ENCODE data around the gene PCDHA8. TPM values are rescaled to one million over a fixed set of nuclear protein-coding genes. Genes with fewer than 3 reads are reported as not detected.
"Not testable (repeated sequence)": the region's sequence is repeated elsewhere in the genome, so short reads cannot be mapped to it uniquely, and the experiment has no call there.

Gene PCDHA8
- total RNA-seq, 4 donors from 2014 or later = 0.79 to 1.2 TPM; not detected in 2

DNA sequence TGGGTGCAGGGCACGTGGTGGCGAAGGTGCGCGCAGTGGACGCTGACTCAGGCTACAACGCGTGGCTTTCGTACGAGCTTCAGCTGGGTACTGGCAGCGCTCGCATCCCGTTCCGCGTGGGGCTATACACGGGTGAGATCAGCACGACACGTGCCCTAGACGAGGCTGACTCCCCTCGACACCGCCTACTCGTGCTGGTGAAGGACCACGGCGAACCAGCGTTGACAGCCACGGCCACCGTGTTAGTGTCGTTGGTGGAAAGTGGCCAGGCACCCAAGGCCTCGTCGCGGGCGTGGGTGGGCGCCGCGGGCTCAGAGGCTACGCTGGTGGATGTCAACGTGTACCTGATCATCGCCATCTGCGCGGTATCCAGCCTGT is 44.3 kb upstream of the PCDHA8 start:
- no peak for TF ChIP-seq EP300 (IDR thresholded peaks at IDR 0.05; ENCODE audit: low read depth)
- TF ChIP-seq CTCF (IDR thresholded peaks at IDR 0.05) = no peak
- TF ChIP-seq POLR2AphosphoS5 (IDR thresholded peaks at IDR 0.05) = no peak
- TF ChIP-seq POLR2A (IDR thresholded peaks at IDR 0.05) = no peak
- in situ Hi-C loops (cut with MboI; ENCODE audit: low pct_ligation_motif_present in 1 of 4, low pct_unique_long_range_greater_than_20kb in 1 of 4, low sequenced_read_pairs in 3 of 4) = no loop called here
- intact Hi-C loops (cut with DNase I; ENCODE audit: low total_unique reads) = no loop called here
- Histone ChIP-seq H3K4me1 (no peaks in the 10 kb centered on the region), H3K9me3 (peaks cover 15 to 42% of the 10 kb centered on the region in 2 donors), H3K27ac (no peak overlapping the region), H3K4me3 (no peak overlapping the region), H3K27me3 (peaks cover 24% of the 10 kb centered on the region), H3K36me3 (no peaks in the 10 kb centered on the region)
- no peak for DNase-seq
- 89% methylated on average over 29 of the region's 39 CpGs; no CpG with 5 or more reads in 1 of the 2 donors for WGBS, 2 donors (ENCODE audit: low coverage in 1 of 2)

- TF ChIP-seq EP300 (IDR thresholded peaks at IDR 0.05; ENCODE audit: low read depth) (no peak), CTCF (IDR thresholded peaks at IDR 0.05) (peak in 1 of 5 experiments; percentile 22)
- H3K4me3 ChIP-seq = peak within 1 kb of the TSS in 2 of 4 donors; percentile 17 to 23
- intact Hi-C loops (cut with DNase I; ENCODE audit: low total_unique reads) (no loop called here), in situ Hi-C loops (cut with MboI; ENCODE audit: low pct_ligation_motif_present in 1 of 4, low pct_unique_long_range_greater_than_20kb in 1 of 4, low sequenced_read_pairs in 3 of 4) (no loop called here)
- no peaks in the 10 kb centered on the region for H3K36me3 ChIP-seq
- 35 to 50% methylated on average over 13 to 29 of the region's 29 CpGs for WGBS, 2 donors (ENCODE audit: low coverage in 1 of 2)
- peaks cover 9% of the 10 kb centered on the region for H3K27me3 ChIP-seq
- no peaks in the 10 kb centered on the region for H3K4me1 ChIP-seq
- no peak for DNase-seq
- peak within 1 kb of the TSS in 1 of 4 donors; percentile 11 for H3K27ac ChIP-seq
- peaks cover 5 to 38% of the 10 kb centered on the region in 2 donors for H3K9me3 ChIP-seq
Observed at GRCh38 chr5:140800816-140801493, 40.0 kb upstream of the PCDHA8 start, which contains the start of gene PCDHA3. Gene PCDHA3 (plus strand): TSS chr5:140801057.

DNA sequence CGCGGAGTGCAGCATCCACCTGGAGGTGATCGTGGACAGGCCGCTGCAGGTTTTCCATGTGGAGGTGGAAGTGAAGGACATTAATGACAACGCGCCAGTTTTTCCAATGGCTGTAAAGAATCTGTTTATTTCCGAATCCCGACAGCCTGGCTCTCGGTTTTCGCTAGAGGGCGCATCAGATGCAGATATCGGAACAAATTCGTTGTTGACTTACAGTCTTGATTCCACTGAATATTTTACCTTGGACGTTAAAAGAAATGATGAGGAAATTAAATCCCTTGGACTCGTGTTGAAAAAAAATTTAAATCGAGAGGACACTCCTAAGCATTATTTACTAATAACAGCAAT is 39.5 kb upstream of the PCDHA8 start:
- intact Hi-C loops (cut with DNase I; ENCODE audit: low total_unique reads) = no loop called here
- 53 to 56% methylated on average over 15 to 16 of the region's 16 CpGs for WGBS, 2 donors (ENCODE audit: low coverage in 1 of 2)
- DNase-seq = no peak
- TF ChIP-seq EP300 (IDR thresholded peaks at IDR 0.05; ENCODE audit: low read depth) (no peak), POLR2A (IDR thresholded peaks at IDR 0.05) (no peak), CTCF (IDR thresholded peaks at IDR 0.05) (no peak), POLR2AphosphoS5 (IDR thresholded peaks at IDR 0.05) (no peak)
- peak overlapping the region in 2 of 4 donors; percentile 17 to 23 for H3K4me3 ChIP-seq
- no peaks in the 10 kb centered on the region for H3K4me1 ChIP-seq
- no peaks in the 10 kb centered on the region for H3K36me3 ChIP-seq
- H3K27me3 ChIP-seq = peaks cover 8% of the 10 kb centered on the region
- H3K9me3 ChIP-seq = peaks cover 5 to 33% of the 10 kb centered on the region in 2 donors
- in situ Hi-C loops (cut with MboI; ENCODE audit: low pct_ligation_motif_present in 1 of 4, low pct_unique_long_range_greater_than_20kb in 1 of 4, low sequenced_read_pairs in 3 of 4) = no loop called here
- peak overlapping the region in 1 of 4 donors; percentile 11 for H3K27ac ChIP-seq

DNA sequence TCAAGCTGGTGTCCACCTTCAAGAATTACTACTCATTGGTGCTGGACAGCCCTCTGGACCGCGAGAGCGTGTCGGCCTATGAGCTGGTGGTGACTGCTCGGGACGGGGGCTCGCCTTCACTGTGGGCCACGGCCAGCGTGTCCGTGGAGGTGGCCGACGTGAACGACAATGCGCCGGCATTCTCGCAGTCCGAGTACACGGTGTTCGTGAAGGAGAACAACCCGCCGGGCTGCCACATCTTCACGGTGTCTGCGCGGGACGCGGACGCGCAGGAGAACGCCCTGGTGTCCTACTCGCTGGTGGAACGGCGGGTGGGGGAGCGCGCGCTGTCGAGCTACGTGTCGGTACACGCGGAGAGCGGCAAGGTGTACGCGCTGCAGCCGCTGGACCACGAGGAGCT is 38.6 kb upstream of the PCDHA8 start:
- DNase-seq; H3K4me1 ChIP-seq; in situ Hi-C loops (cut with MboI; ENCODE audit: low pct_ligation_motif_present in 1 of 4, low pct_unique_long_range_greater_than_20kb in 1 of 4, low sequenced_read_pairs in 3 of 4); H3K27me3 ChIP-seq; H3K4me3 ChIP-seq; H3K36me3 ChIP-seq; intact Hi-C loops (cut with DNase I; ENCODE audit: low total_unique reads); H3K27ac ChIP-seq: not testable (repeated sequence)
- 87% methylated on average over 44 of the region's 45 CpGs; no CpG with 5 or more reads in 1 of the 2 donors for WGBS, 2 donors (ENCODE audit: low coverage in 1 of 2)
- H3K9me3 ChIP-seq = peaks cover 5 to 31% of the 10 kb centered on the region in 2 donors

All from transverse colon (tissue), 4 donors.